22Rv1 (cell line): ENCODE results near the gene STXBP5L.

ENCODE experiments used
- CTCF ChIP-seq: fragments of 450-650 bp; IDR thresholded peaks from 2 replicates; pipeline ENCODE4 v1.5.1; 2017; ENCODE audit warnings: mild to moderate bottlenecking
- ZFX ChIP-seq: fragments of 450-650 bp; IDR thresholded peaks from 2 replicates; pipeline ENCODE4 v1.6.1; 2017; ENCODE audit warnings: antibody characterized with exemption, borderline replicate concordance

- TF ChIP-seq CTCF = no peak
- no peak for TF ChIP-seq ZFX
Observed at GRCh38 chr3:120931593-120931992, 23.6 kb downstream of the STXBP5L start.
